Activated CD8-positive, alpha-beta memory T cell treated with anti-CD3 and anti-CD28 coated beads for 36 hours (primary cell): ENCODE measurements around the gene MTFMT. TPM values are rescaled to one million over a fixed set of nuclear protein-coding genes. Genes with fewer than 3 reads are reported as not detected.
"Not testable (repeated sequence)": the region's sequence is repeated elsewhere in the genome, so short reads cannot be mapped to it uniquely, and the experiment has no call there.

Experiments used
- CTCF ChIA-PET: fragments of 350-600 bp; sonication (Branson Sonifier 250); formaldehyde crosslinking; loops from one replicate; lab custom pipeline; 2021; ENCODE audit warnings: antibody characterized with exemption; lab: Charles Lee
- POLR2A ChIA-PET: fragments of 350-600 bp; sonication (Branson Sonifier 250); formaldehyde crosslinking; loops from one replicate; lab custom pipeline; 2021; ENCODE audit warnings: antibody characterized with exemption; lab: Charles Lee
- total RNA-seq, 2 experiments: library from RNA; stranded (reverse); gene quantifications; one replicate each; pipeline ENCODE4 v1.2.3, GENCODE V29; 2021

Gene MTFMT
- 10 to 100 TPM; 24.8 to 27.1 TPM for total RNA-seq

GRCh38 chr15:65028921-65029735, at the start of gene MTFMT:
MTFMT (minus strand) TSS chr15:65029639; CDS start chr15:65029613, 26 bp downstream.
- ChIA-PET POLR2A (interaction anchor here (0.5 to 0.7 kb wide), 2 partner anchors 119 to 124 kb away, joined by 3 to 6 read pairs; no protein-coding TSS in a partner anchor), CTCF (no interaction called here)

- CTCF ChIA-PET: interaction anchor here (0.6 to 2.0 kb wide), 8 partner anchors 9 to 347 kb away, joined by 3 to 10 read pairs (median 3); no protein-coding TSS in a partner anchor
- POLR2A ChIA-PET: no interaction called here
Measured at GRCh38 chr15:65077981-65078352, 48.5 kb upstream of the MTFMT start.

GRCh38 chr15:65077291-65077980, 48.0 kb upstream of the MTFMT start:
- POLR2A ChIA-PET: no interaction called here
- CTCF ChIA-PET: interaction anchor here (0.9 to 2.0 kb wide), 6 partner anchors 8 to 347 kb away, joined by 3 to 10 read pairs (median 4); no protein-coding TSS in a partner anchor

- ChIA-PET POLR2A (no interaction called here), CTCF (interaction anchor here (0.6 to 1.5 kb wide), 3 partner anchors 8 to 11 kb away, joined by 3 to 6 read pairs (median 4); no protein-coding TSS in a partner anchor)
Measured at GRCh38 chr15:65076486-65077290, 47.2 kb upstream of the MTFMT start, which contains the start of gene KBTBD13. KBTBD13 (plus strand) TSS chr15:65076746; CDS start chr15:65076816, 70 bp downstream.

GRCh38 chr15:65075607-65076395, 46.4 kb upstream of the MTFMT start:
- CTCF ChIA-PET: interaction anchor here (0.6 kb wide), 1 partner anchor 11 kb away, joined by 6 read pairs; no protein-coding TSS in a partner anchor
- POLR2A ChIA-PET: not testable (repeated sequence)

GRCh38 chr15:65074946-65075345, 45.5 kb upstream of the MTFMT start:
- CTCF ChIA-PET, POLR2A ChIA-PET: not testable (repeated sequence)

GRCh38 chr15:65072617-65073016, 43.2 kb upstream of the MTFMT start:
- ChIA-PET CTCF (no interaction called here), POLR2A (no interaction called here)

GRCh38 chr15:65072027-65072426, 42.6 kb upstream of the MTFMT start:
- ChIA-PET POLR2A (no interaction called here), CTCF (no interaction called here)

- ChIA-PET CTCF (no interaction called here), POLR2A (no interaction called here)
Measured at GRCh38 chr15:65071381-65071811, 42.0 kb upstream of the MTFMT start.

- ChIA-PET CTCF (interaction anchor here (0.6 kb wide), 1 partner anchor 21 kb away, joined by 3 read pairs; no protein-coding TSS in a partner anchor), POLR2A (no interaction called here)
Measured at GRCh38 chr15:65069779-65070546, 40.5 kb upstream of the MTFMT start.

- CTCF ChIA-PET: interaction anchor here (0.6 to 0.9 kb wide), 2 partner anchors 8 to 21 kb away, joined by 3 read pairs; no protein-coding TSS in a partner anchor
- POLR2A ChIA-PET: no interaction called here
Measured at GRCh38 chr15:65069179-65069578, 39.7 kb upstream of the MTFMT start.

GRCh38 chr15:65068403-65068788, 39.0 kb upstream of the MTFMT start:
- ChIA-PET CTCF (interaction anchor here (0.9 to 1.1 kb wide), 2 partner anchors 9 to 13 kb away, joined by 3 to 5 read pairs; no protein-coding TSS in a partner anchor), POLR2A (no interaction called here)

GRCh38 chr15:65067645-65068402, 38.4 kb upstream of the MTFMT start, which contains the start of gene RASL12:
RASL12 (minus strand) TSS chr15:65067991; CDS start chr15:65067835, 156 bp downstream.
- POLR2A ChIA-PET: no interaction called here
- CTCF ChIA-PET: interaction anchor here (0.5 to 1.1 kb wide), 2 partner anchors 12 to 45 kb away, joined by 3 to 5 read pairs; no protein-coding TSS in a partner anchor

GRCh38 chr15:65067317-65067644, 37.8 kb upstream of the MTFMT start:
- ChIA-PET POLR2A (no interaction called here), CTCF (interaction anchor here (0.5 kb wide), 1 partner anchor 44 kb away, joined by 3 read pairs; no protein-coding TSS in a partner anchor)

- CTCF ChIA-PET: interaction anchor here (0.5 to 1.6 kb wide), 2 partner anchors 11 to 44 kb away, joined by 3 to 4 read pairs; no protein-coding TSS in a partner anchor
- POLR2A ChIA-PET: no interaction called here
Measured at GRCh38 chr15:65066635-65067316, 37.3 kb upstream of the MTFMT start.
